ENCODE measurements around the gene MINK1. TPM values are rescaled to one million over a fixed set of nuclear protein-coding genes. Genes with fewer than 3 reads are reported as not detected.

Gene MINK1
- total and polyA plus RNA-seq, 10 of the 15 experiments (the other 5 are each of a cell fraction or from before 2014, with no cell fraction given), result 0.08 to 55.6 (median 15.0) TPM

DNA sequence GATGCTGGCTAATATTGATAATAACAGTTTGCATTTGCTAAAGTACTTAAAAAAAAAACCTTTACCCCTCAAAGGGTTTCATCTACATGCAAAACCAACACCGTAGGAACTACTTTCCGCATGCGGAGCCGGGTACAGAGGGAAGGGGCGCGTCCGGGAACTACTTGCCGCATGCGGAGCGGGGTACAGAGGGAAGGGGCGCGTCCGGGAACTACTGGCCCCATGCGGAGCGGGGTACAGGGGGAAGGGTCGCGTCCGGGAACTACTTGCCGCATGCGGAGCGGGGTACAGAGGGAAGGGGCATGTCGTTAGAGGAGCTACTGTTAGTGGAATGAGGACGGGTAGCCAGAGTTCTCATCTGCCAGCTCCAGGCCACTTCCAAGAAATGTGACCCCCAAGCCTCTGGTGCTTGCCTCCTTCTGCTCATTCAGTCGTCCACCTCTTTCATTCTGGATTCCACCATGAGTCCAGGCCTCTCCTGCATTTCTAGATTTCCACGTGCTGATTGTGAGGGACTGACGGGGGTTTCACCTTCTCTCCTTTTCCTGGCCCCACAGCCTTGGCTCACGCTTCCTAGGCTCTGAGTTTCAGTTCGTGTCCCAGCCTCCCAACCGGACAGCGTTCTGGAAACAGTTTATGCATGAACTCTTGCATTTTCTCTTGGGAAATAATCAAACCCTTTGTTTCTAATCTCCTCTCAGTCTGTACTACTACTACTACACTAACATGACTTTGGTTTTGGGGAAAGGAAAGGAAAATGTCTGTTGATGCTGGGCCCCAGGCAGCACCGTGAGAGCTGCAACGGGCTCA lies 26.9 kb downstream of the MINK1 start (continued):
- no peak for TF ChIP-seq ZZZ3 (IDR thresholded peaks at IDR 0.05; ENCODE audit: control insufficient read depth, insufficient read length, low read depth)
- TF ChIP-seq RCOR1 (conservative IDR thresholded peaks at IDR 0.05; ENCODE audit: low read depth, low read length), result no peak
- no peak for TF ChIP-seq GATAD2B (conservative IDR thresholded peaks at IDR 0.05; ENCODE audit: low read depth)
- TF ChIP-seq, protein P1, sequence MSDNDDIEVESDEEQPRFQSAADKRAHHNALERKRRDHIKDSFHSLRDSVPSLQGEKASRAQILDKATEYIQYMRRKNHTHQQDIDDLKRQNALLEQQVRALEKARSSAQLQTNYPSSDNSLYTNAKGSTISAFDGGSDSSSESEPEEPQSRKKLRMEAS (IDR thresholded peaks at IDR 0.05; ENCODE audit: low read depth, low read length), result no peak
- no peak for TF ChIP-seq SIN3A (IDR thresholded peaks at IDR 0.05; ENCODE audit: low read depth, low read length)
- no peak for TF ChIP-seq YY1 (IDR thresholded peaks at IDR 0.05; ENCODE audit: low read depth, low read length)
- TF ChIP-seq, protein P2, sequence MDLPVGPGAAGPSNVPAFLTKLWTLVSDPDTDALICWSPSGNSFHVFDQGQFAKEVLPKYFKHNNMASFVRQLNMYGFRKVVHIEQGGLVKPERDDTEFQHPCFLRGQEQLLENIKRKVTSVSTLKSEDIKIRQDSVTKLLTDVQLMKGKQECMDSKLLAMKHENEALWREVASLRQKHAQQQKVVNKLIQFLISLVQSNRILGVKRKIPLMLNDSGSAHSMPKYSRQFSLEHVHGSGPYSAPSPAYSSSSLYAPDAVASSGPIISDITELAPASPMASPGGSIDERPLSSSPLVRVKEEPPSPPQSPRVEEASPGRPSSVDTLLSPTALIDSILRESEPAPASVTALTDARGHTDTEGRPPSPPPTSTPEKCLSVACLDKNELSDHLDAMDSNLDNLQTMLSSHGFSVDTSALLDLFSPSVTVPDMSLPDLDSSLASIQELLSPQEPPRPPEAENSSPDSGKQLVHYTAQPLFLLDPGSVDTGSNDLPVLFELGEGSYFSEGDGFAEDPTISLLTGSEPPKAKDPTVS (IDR thresholded peaks at IDR 0.05; ENCODE audit: low read depth, low read length), result no peak
- TF ChIP-seq NRF1 (conservative IDR thresholded peaks at IDR 0.05; ENCODE audit: low read depth, low read length), result no peak

DNA sequence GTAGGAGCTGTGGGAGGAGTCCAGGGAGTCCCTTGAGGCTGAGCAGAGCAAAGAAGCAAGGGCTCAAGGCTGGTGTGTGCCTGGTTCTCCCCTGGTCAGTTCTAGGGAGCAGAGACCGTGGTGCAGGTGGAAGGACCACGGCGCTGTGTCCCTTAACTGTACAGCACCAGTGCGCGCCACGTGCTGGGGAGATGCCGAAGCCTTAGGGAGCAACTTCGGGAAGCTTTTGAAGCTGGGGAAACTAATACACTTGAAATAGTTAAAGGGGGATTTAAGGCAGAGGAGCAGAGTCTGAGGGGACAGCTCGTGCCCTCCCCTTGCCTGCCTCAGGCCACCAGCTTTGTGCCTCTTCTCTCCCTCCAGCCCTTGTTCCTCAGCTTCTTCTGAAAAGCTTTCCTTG lies 27.5 kb downstream of the MINK1 start:
- Histone ChIP-seq H3K36me3 (ENCODE audit: control insufficient read depth in 2 of 2, insufficient read depth in 2 of 2, low read length in 1 of 2) (peaks cover 1 to 3% of the 10 kb centered on the region in 2 experiments; a peak in 3 of 4 replicates), H4K20me1 (ENCODE audit: control insufficient read depth, insufficient read depth) (no peaks in the 10 kb centered on the region), H3K9me3 (replicated peaks; ENCODE audit: control insufficient read depth, insufficient read depth, low read length) (no peaks in the 10 kb centered on the region), H3K4me1 (ENCODE audit: control insufficient read depth, insufficient read depth, low read length) (no peaks in the 10 kb centered on the region), H2AFZ (ENCODE audit: control insufficient read depth, low read depth, low read length) (no peak overlapping the region), H3K27me3 (replicated peaks in 1 of 2; ENCODE audit: control insufficient read depth in 2 of 2, insufficient read depth in 2 of 2, low read length in 1 of 2) (no peaks in the 10 kb centered on the region), H3K79me2 (ENCODE audit: control insufficient read depth, insufficient read depth, low read length) (no peaks in the 10 kb centered on the region), H3K4me2 (ENCODE audit: control insufficient read depth, insufficient read depth) (no peak overlapping the region), H3K9ac (ENCODE audit: control insufficient read depth, insufficient read depth, low read length) (no peak overlapping the region), H3K27ac (ENCODE audit: control insufficient read depth, insufficient read depth) (no peak overlapping the region), H3K4me3 (no peak overlapping the region)
- intact Hi-C loops (cut with micrococcal nuclease; ENCODE audit: unreplicated experiment), result no loop called here
- ATAC-seq, result no peak
- SMC1A ChIA-PET (ENCODE audit: uncharacterized antibody, unreplicated experiment), result no interaction called here
- RAD21 ChIA-PET (ENCODE audit: unreplicated experiment), result no interaction called here
- no peak for DNase-seq (ENCODE audit: low read depth, low spot score)
- 92% methylated on average over 9 of the region's 9 CpGs for WGBS (ENCODE audit: insufficient coverage, insufficient replicate concordance, low lambda C conversion rate, missing lambda C conversion rate)
- POLR2A ChIA-PET, result interaction anchor here (1.1 kb wide), 1 partner anchor 24 kb away, joined by 3 read pairs; no protein-coding TSS in a partner anchor
- BruUV-seq (replicated peaks), result no TSS peak
- in situ Hi-C loops (cut with MboI), result no loop called here
- CTCF ChIA-PET, result interaction anchor here (0.6 to 1.6 kb wide), 2 partner anchors 9 to 150 kb away, joined by 3 to 4 read pairs; partner anchors contain the start of gene ARRB2
- FAIRE-seq, result no peak
- TF ChIP-seq BMI1 (IDR thresholded peaks at IDR 0.05; ENCODE audit: borderline replicate concordance) (no peak), RFX5 (IDR thresholded peaks at IDR 0.05; ENCODE audit: low read depth, low read length) (no peak)
- TF ChIP-seq, protein P3, sequence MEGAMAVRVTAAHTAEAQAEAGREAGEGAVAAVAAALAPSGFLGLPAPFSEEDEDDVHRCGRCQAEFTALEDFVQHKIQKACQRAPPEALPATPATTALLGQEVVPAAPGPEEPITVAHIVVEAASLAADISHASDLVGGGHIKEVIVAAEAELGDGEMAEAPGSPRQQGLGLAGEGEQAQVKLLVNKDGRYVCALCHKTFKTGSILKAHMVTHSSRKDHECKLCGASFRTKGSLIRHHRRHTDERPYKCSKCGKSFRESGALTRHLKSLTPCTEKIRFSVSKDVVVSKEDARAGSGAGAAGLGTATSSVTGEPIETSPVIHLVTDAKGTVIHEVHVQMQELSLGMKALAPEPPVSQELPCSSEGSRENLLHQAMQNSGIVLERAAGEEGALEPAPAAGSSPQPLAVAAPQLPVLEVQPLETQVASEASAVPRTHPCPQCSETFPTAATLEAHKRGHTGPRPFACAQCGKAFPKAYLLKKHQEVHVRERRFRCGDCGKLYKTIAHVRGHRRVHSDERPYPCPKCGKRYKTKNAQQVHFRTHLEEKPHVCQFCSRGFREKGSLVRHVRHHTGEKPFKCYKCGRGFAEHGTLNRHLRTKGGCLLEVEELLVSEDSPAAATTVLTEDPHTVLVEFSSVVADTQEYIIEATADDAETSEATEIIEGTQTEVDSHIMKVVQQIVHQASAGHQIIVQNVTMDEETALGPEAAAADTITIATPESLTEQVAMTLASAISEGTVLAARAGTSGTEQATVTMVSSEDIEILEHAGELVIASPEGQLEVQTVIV (IDR thresholded peaks at IDR 0.05; ENCODE audit: borderline replicate concordance, partially characterized antibody), result no peak
- TF ChIP-seq, protein P4, sequence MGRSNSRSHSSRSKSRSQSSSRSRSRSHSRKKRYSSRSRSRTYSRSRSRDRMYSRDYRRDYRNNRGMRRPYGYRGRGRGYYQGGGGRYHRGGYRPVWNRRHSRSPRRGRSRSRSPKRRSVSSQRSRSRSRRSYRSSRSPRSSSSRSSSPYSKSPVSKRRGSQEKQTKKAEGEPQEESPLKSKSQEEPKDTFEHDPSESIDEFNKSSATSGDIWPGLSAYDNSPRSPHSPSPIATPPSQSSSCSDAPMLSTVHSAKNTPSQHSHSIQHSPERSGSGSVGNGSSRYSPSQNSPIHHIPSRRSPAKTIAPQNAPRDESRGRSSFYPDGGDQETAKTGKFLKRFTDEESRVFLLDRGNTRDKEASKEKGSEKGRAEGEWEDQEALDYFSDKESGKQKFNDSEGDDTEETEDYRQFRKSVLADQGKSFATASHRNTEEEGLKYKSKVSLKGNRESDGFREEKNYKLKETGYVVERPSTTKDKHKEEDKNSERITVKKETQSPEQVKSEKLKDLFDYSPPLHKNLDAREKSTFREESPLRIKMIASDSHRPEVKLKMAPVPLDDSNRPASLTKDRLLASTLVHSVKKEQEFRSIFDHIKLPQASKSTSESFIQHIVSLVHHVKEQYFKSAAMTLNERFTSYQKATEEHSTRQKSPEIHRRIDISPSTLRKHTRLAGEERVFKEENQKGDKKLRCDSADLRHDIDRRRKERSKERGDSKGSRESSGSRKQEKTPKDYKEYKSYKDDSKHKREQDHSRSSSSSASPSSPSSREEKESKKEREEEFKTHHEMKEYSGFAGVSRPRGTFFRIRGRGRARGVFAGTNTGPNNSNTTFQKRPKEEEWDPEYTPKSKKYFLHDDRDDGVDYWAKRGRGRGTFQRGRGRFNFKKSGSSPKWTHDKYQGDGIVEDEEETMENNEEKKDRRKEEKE (IDR thresholded peaks at IDR 0.05), result no peak
- TF ChIP-seq, protein P5, sequence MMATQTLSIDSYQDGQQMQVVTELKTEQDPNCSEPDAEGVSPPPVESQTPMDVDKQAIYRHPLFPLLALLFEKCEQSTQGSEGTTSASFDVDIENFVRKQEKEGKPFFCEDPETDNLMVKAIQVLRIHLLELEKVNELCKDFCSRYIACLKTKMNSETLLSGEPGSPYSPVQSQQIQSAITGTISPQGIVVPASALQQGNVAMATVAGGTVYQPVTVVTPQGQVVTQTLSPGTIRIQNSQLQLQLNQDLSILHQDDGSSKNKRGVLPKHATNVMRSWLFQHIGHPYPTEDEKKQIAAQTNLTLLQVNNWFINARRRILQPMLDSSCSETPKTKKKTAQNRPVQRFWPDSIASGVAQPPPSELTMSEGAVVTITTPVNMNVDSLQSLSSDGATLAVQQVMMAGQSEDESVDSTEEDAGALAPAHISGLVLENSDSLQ (IDR thresholded peaks at IDR 0.05), result no peak
